Lower lobe of right lung (tissue), 2 donors: ENCODE data around the gene ANGEL1. TPM values are rescaled to one million over a fixed set of nuclear protein-coding genes. Genes with fewer than 3 reads are reported as not detected.

Experiments used
- ATAC-seq, 2 donors: fragments of 200-7000 bp; cut with Tn5 transposase; one replicate each; pipeline ENCODE4 v1.9.1; 2020 to 2022; ENCODE audit warnings: mild to moderate bottlenecking in 2 of 2, moderate library complexity in 2 of 2
- DNase-seq: peaks from one replicate; pipeline ENCODE4 v3.0.0-alpha.2; 2020
- H3K27ac ChIP-seq: fragments of 200-600 bp; one replicate; pipeline ENCODE4 v1.8.0; 2022
- H3K27me3 ChIP-seq: fragments of 200-600 bp; one replicate; pipeline ENCODE4 v1.8.0; 2022; ENCODE audit warnings: low read depth
- H3K36me3 ChIP-seq: fragments of 200-600 bp; one replicate; pipeline ENCODE4 v1.8.0; 2022; ENCODE audit warnings: mild to moderate bottlenecking
- H3K4me1 ChIP-seq: fragments of 200-600 bp; one replicate; pipeline ENCODE4 v1.8.0; 2022
- H3K4me3 ChIP-seq: fragments of 200-600 bp; one replicate; pipeline ENCODE4 v1.8.0; 2022; ENCODE audit warnings: mild to moderate bottlenecking
- H3K9me3 ChIP-seq: fragments of 200-600 bp; one replicate; pipeline ENCODE4 v1.8.0; 2022
- intact Hi-C: fragments of 100-400 bp; cut with DNase I; formaldehyde crosslinking; loops from one replicate; pipeline ENCODE4 v1.11.0; 2022
- total RNA-seq: library from RNA; stranded (reverse); fragmentation: NEBNext Ultra II Directional; extraction: Animal tissue kit (Norgen Biotek cat#: 25700); gene quantifications from one replicate; pipeline ENCODE4 v1.2.1, GENCODE V29; 2021
- TF ChIP-seq, protein P1 (sequence below): fragments of 200-600 bp; IDR thresholded peaks from one replicate; pipeline ENCODE4 v1.8.0; 2022; ENCODE audit warnings: antibody characterized with exemption, mild to moderate bottlenecking
- donor health status: DM: no; HTN: yes; CAD: no; lungs with severe emphysema.

ANGEL1 gene
- total RNA-seq, 1 donor from 2014 or later, result 28.9 TPM

DNA sequence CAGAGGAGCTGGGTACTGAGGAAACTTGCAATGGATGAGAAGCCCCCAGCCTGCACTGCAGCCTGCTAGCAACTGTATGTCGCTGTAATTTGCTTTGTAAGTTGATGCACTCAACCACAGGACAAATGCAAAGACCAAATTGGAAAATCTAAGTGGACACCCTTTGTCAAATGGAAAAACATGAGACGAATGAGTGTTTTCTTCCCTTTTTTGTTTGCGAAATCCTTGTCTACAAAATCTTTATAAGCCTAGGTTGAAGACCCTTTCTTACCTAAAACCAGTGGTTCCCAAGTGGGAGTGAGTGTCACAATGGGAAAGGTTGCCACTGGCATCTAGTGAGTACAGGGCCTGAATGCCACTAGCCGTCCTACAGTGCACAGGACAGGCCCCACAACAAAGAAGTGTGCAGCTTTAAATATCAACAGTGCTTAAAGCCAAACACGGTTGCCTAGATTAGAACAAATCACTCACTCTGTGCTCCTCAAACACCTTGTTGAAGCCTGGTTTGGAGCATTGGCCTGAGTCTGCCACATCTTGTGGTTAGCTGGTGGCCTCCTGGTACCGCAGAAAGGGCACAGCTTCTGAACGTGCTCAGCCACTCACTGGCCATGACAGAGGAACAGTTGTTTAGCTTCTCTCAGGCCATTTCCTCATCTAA lies 59.0 kb downstream of the ANGEL1 start:
- TF ChIP-seq, protein P1, sequence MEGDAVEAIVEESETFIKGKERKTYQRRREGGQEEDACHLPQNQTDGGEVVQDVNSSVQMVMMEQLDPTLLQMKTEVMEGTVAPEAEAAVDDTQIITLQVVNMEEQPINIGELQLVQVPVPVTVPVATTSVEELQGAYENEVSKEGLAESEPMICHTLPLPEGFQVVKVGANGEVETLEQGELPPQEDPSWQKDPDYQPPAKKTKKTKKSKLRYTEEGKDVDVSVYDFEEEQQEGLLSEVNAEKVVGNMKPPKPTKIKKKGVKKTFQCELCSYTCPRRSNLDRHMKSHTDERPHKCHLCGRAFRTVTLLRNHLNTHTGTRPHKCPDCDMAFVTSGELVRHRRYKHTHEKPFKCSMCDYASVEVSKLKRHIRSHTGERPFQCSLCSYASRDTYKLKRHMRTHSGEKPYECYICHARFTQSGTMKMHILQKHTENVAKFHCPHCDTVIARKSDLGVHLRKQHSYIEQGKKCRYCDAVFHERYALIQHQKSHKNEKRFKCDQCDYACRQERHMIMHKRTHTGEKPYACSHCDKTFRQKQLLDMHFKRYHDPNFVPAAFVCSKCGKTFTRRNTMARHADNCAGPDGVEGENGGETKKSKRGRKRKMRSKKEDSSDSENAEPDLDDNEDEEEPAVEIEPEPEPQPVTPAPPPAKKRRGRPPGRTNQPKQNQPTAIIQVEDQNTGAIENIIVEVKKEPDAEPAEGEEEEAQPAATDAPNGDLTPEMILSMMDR, result no peak
- no peak for ATAC-seq
- no peaks in the 10 kb centered on the region for H3K27me3 ChIP-seq
- H3K27ac ChIP-seq, result no peak overlapping the region
- H3K4me1 ChIP-seq, result no peaks in the 10 kb centered on the region
- no peak for DNase-seq
- intact Hi-C loops, result no loop called here
- no peaks in the 10 kb centered on the region for H3K9me3 ChIP-seq
- no peaks in the 10 kb centered on the region for H3K36me3 ChIP-seq
- H3K4me3 ChIP-seq, result no peak overlapping the region

DNA sequence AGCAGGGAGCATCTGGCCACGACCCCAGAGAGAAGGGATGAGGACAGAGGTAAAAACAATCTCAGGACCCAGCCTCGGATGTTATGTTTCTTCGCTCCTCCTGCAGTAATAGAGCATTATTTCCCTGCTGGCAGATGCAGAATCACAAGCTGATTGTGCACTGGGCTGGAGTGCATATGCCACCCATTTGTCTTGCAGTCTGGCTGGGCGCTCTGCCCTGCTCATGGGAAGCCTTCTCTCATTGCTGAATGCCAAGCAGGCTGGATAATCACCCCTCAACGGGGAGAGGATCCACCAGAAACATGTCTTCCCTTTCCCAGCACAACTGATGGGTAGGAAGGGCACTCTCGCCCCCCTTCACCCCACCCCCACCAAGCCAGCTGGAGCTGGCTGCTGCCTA lies 59.9 kb downstream of the ANGEL1 start:
- intact Hi-C loops, result no loop called here
- H3K27ac ChIP-seq, result no peak overlapping the region
- H3K4me1 ChIP-seq, result no peaks in the 10 kb centered on the region
- H3K36me3 ChIP-seq, result no peaks in the 10 kb centered on the region
- no peaks in the 10 kb centered on the region for H3K9me3 ChIP-seq
- TF ChIP-seq, protein P1, result no peak
- H3K4me3 ChIP-seq, result no peak overlapping the region
- DNase-seq, result no peak
- H3K27me3 ChIP-seq, result no peaks in the 10 kb centered on the region
- ATAC-seq, result no peak

DNA sequence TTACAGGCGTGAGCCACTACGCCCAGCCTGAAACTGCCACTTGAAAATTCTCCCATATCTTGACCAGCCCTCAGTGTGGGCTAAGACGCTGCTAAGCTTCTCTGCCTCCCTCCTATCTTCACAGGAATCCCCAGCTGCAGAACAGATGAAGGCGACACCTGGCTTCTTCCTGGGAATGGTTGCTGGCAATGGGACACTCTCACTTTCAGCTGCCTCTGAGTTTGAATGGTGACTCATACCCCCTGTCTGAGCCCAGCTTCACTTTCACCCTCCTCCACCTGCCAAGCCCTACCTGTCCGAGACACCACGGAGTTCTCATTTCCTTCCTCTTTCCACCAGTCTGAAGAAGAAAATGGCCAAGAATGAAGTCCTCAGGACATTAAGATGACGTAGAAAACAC lies 69.7 kb downstream of the ANGEL1 start:
- H3K36me3 ChIP-seq, result no peaks in the 10 kb centered on the region
- no peak for DNase-seq
- H3K27me3 ChIP-seq, result no peaks in the 10 kb centered on the region
- intact Hi-C loops, result no loop called here
- TF ChIP-seq, protein P1, result no peak
- H3K27ac ChIP-seq, result no peak overlapping the region
- H3K9me3 ChIP-seq, result no peaks in the 10 kb centered on the region
- no peak overlapping the region for H3K4me3 ChIP-seq
- ATAC-seq, result peak; percentile 48 to 49
- H3K4me1 ChIP-seq, result no peaks in the 10 kb centered on the region

DNA sequence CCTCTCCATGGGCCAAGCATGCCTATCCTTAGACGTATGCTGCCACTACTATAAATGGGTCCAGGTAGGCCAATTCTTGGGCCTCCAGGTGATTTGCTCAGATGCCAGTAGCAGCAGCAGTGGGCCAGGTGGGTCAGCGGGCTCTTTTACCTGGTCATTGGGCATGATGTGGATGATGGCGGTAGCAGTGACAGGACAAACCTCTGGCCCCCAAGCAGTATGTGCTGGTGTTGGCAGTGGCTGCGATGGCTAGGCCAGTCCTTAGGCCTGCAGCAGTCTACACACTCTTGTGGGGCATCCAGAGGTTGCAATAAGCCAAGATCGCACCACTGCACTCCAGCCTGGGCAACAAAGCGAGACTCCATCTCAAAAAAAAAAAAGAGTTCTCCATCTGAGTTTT lies 70.5 kb downstream of the ANGEL1 start:
- Histone ChIP-seq H3K4me3 (no peak overlapping the region), H3K27ac (no peak overlapping the region), H3K9me3 (no peaks in the 10 kb centered on the region), H3K4me1 (no peaks in the 10 kb centered on the region), H3K36me3 (no peaks in the 10 kb centered on the region), H3K27me3 (no peaks in the 10 kb centered on the region)
- intact Hi-C loops, result no loop called here
- TF ChIP-seq, protein P1, result no peak
- no peak for ATAC-seq
- no peak for DNase-seq

DNA sequence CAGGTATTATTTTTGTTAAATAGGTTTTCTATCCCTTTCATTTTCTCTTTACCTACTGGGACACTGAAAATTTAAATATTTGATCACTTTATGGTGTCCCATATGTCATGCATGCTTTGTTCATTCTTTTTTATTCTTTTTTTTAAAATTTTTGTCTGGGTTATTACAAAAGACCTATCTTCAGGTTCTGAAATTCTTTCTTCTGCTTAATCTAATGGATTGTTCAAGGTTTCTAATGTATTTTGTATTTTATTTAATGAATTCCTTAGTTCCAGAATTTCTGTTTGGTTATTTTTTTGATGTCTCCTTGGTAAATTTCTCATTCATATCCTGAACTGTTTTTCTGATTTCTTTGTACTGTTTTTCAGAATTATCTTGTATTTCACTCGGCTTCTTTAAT lies 71.6 kb downstream of the ANGEL1 start:
- Histone ChIP-seq H3K27ac (no peak overlapping the region), H3K36me3 (no peaks in the 10 kb centered on the region), H3K4me1 (no peaks in the 10 kb centered on the region), H3K27me3 (no peaks in the 10 kb centered on the region), H3K9me3 (no peaks in the 10 kb centered on the region), H3K4me3 (no peak overlapping the region)
- DNase-seq (no peak), ATAC-seq (no peak)
- TF ChIP-seq, protein P1, result no peak
- intact Hi-C loops, result no loop called here

Other genes starting within 250 kb of the ANGEL1 start
- 51.7 TPM for gene VASH1, start 51.4 kb downstream of the ANGEL1 start, total RNA-seq
- not detected for gene LRRC74A, start 13.5 kb upstream of the ANGEL1 start, total RNA-seq
- 44.3 TPM for gene IRF2BPL, start 215.8 kb upstream of the ANGEL1 start, total RNA-seq